ENCODE measurements around the gene FAM50B.

The FAM50B gene

DNA sequence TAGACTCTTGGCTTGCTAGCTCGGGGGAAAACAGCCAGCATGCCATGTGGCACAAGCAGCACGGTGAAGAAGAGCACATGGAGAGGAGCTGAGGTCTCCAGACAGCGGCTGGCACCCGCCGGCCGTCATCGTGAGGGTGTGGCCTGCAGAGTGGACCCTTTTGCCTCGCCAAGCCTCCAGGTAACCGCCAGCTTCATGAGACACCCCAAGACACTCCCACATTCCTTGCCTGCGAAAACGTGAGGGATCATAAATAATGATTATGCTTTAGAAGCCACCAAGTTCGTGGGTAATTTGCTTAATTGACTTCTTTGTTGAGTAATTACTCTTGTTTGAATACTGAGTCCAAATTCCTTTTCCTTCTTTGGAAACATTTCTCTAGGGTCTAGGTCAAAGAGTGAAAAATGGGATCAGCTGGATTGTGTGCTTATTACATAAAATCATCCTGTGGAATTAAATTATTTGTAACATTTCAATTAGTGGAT is 23.2 kb downstream of the FAM50B start:
- no peak for DNase-seq (ENCODE audit: low read depth, low spot score)

DNA sequence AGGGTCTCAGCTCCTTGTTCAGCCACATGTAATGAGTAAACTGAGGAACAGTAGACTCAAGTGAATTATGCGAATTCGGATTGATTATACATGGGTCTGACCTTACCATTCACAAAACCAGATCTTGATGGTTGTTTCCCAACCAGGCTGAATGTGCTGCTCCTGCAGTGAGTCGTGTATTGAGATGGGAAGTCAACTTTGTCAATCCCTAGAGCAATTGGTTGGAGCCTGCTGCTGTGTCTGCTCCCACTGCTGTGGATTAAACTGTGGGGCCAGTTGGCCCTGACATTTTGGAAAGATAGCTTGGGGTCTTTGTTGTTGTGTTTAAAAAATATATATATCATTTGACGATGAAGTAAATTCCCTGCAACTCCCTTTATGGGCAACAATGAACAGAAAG is 23.9 kb downstream of the FAM50B start:
- DNase-seq (ENCODE audit: low read depth, low spot score), result no peak

DNA sequence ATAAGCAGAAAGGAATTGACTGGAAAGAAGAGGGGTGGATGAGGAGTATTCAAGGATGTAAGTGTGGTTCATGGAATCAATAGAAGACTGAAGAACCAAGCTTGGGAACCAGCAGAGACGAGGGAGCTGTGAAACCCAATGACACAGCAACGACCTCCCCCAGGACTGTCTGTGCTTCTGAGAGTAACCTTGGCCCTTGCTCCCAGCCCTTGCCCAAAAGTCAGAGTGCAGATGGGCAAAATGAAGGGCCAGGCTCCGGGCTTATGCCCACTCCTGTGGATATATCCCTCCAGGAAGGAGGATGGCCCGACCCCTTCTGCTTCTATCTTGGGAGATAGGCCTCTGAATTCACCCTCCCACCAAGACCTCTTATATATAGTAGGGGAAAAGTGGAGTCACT is 24.9 kb downstream of the FAM50B start:
- DNase-seq (ENCODE audit: low read depth, low spot score), result no peak

DNA sequence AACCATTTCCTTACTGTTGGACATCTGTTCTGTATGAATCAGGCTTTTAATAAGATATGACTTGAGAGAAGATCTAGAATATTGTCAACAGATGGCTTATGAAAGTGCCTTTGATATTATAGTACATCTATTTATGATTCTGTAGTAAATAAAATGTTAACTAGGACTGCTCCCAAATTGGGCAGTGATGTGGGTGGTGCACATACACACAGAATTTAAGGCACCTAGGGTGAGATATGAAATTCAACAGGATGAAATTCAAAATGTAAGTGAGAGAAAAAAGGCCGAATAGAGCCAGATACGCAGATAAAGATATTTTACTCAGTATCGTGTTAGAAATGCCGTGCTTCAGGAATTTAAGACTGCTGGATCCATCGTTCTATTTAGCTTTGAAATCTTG is 26.3 kb downstream of the FAM50B start:
- no peak for DNase-seq (ENCODE audit: low read depth, low spot score)

DNA sequence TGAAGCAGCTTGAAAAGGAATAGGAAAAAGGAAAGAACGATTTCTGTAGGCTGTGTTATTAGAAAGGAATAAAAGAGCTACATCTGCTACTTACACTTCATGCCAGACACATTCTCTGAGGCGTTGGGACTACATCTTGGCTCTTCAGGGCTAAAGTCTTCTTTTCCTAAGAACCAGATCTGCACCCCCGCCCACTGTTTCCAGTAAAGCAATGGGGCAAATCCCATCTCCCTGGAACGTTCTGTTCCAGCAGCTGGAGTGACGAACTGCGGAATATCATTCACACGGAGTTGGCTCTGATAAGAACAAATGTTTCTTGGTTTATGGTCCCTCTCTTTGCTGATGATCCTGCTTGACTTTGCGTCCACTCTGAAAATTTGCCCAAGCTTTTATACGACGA is 26.9 kb downstream of the FAM50B start:
- DNase-seq (ENCODE audit: low read depth, low spot score), result no peak

DNA sequence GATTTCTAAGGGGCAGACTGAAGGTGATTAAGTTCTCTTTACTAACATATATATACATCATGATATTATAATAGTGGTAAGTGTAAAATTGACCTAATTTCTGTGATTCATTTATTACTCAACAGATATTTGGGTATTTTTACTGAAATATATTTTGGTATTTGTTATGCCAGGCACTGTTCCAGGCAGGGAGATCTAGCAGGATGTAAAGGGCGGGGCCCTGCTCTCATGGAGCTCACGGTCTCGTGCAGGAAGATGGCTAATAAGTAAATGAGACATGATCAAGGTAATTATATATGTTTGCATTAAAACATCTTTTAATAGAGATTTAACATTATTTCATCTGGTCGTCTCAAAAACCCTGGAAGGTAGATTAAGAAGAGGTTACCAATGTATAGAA is 27.7 kb downstream of the FAM50B start:
- no peak for DNase-seq (ENCODE audit: low read depth, low spot score)

DNA sequence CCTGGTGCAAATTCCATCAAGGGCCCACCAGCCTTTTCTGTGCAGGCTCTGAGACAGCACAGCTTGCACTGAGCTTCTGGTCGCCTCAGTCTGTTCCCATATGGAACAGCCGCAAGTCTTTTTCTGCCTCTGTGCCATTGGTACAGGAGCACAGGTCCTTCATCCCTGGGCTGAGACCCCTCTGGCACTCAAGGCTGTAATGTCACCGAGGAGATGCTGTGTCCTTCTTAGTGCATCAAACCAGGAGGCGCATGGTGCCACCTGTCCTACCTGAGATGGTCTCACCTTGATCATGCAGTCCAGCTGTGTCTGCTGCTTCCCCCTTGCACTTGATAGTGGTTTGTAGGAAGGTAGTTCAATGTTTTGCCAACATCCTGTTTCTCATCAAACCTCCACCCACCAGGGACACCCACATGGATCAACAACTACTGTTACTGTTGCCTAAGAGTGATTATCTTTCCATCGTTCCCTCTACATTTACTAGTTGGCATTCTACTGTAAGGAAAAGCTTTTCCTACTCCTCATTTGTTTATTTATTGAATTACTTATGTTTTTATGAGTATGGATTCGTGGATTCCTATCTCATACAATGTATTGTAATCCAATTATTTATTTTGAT is 29.0 kb downstream of the FAM50B start:
- no peak for DNase-seq (ENCODE audit: low read depth, low spot score)

DNA sequence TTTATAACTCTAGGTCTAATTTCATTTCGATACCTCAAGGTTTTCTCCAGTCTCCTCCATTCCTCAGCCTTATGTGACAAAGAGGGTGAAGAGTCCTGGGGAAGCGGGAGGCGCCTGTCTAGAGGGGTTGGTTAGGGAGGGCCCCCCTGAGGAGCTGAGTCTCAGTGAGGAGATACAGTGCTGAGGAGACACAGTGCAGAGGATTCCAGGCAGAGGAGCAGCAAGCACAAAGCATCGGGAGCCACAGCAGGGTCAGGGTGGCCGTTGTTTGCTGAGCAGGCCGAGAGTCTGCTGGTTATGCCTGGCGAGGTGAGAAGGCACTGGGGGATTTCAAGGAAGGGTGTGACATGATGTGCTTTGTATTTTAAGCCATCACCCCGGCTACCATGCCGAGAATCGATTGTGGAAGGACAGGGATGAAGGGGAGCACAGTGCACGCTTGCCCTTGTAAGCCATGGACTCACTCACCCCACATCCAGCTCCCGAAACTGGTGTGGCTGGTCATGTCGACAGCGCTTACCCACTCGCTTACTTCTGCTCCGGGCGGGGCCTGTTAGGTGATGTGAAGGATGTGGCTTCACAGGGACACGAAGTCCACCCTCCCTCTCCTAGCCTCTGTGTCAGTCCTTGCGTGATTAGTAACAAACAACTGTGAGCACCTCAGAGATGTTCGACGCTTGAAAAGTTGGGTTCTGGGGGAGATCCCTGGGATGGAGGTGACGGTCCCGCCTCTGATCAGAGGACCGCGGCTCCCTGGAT is 30.2 kb downstream of the FAM50B start:
- no peak for DNase-seq (ENCODE audit: low read depth, low spot score)

DNA sequence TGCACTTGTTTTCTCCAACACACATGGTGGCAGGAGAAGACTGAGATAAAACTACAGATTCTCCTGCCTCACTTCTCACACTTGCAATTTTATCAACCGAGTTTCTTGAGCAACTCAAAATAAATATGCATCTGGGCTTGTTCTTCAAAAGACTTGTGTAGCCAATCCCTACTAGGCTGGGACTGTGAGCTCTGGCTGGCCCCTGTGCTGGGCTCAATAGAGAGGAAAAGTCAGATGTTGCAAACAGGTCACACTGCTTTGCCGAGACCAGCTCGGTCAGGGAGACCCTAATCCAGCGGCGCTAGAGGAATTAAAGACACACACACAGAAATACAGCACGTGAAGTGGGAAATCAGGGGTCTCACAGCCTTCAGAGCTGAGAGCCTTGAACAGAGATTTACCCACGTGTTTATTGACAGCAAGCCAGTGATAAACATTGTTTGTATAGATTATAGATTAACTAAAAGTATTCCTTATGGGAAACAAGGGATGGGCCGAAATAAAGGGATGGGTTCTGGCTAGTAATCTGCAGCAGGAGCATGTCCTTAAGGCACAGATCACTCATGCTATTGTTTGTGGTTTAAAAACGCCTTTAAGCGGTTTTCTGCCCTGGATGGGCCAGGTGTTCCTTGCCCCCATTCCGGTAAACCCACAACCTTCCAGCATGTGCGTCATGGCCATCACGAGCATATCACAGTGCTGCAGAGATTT is 32.7 kb downstream of the FAM50B start:
- DNase-seq (ENCODE audit: low read depth, low spot score), result no peak

DNA sequence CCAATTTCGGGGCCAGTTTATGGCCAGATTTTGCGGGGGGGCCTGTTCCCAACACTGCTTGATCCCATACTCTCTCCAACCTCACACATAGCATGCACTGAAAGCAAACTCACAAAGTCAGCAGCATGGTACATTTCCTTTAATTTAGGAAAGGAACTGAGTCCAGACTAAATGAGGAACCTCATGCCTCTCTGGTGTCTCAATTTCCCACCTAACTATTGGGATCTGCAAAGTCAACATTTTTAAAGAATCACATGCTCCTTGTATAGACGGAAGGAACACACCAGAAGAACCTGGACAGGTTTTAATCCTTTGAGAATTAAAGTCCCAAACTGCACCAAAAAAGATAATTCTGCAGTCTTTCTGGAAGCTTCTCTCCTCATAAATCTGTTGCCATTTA is 33.3 kb downstream of the FAM50B start:
- no peak for DNase-seq (ENCODE audit: low read depth, low spot score)

DNA sequence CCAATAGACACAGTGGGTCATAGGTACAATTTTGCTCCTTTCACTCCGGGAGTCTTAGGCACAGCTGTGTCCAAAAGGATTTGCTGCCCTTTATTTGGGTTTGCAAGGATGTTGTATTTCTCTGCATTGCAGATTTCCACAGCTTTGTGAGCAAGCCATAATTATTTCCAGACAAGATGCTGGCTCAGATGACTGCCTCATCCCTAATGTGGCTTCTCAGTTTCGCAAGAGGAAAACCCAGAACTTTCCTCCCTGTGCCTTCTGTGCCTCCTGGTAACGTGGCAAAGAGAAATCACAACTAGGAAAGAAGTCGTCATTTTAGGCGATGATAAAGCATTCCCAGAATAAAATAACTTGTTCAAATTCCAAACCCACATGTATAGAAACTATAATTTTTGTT is 33.7 kb downstream of the FAM50B start:
- no peak for DNase-seq (ENCODE audit: low read depth, low spot score)

DNA sequence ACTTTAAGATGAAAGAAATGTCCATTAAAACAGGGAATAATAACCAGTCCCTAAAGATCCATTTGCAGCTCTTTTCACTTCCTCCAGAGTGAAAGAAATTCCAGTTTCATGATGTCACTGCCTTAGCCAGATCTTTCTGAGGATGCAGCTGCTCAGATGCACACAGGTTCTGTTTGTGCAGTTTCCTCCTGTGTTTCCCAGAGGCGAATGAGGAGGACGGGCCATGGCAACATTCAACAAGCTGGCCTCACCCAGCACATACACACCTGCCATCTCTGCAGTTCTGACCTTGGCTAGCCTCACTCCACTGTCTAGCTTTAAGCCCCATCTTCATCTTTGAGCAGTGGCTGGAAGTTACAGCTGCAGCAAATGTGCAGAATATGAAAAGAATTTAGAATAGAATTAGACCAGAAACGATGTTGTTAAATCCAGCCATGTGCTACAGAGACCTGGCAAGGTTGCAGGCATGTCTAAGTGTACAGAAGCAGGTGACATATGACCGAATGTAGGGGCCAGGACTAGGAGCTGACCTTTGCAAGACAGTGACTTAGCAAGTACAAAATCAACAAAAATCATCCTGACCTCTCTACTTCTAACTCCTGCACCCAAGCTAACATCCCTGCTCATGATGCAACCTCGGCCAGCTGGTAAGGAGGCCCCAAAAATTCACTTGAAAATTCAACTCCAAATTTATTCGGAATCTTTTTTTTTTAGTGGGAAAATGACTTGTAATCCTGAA is 35.0 kb downstream of the FAM50B start:
- DNase-seq (ENCODE audit: low read depth, low spot score), result peak; percentile 69

DNA sequence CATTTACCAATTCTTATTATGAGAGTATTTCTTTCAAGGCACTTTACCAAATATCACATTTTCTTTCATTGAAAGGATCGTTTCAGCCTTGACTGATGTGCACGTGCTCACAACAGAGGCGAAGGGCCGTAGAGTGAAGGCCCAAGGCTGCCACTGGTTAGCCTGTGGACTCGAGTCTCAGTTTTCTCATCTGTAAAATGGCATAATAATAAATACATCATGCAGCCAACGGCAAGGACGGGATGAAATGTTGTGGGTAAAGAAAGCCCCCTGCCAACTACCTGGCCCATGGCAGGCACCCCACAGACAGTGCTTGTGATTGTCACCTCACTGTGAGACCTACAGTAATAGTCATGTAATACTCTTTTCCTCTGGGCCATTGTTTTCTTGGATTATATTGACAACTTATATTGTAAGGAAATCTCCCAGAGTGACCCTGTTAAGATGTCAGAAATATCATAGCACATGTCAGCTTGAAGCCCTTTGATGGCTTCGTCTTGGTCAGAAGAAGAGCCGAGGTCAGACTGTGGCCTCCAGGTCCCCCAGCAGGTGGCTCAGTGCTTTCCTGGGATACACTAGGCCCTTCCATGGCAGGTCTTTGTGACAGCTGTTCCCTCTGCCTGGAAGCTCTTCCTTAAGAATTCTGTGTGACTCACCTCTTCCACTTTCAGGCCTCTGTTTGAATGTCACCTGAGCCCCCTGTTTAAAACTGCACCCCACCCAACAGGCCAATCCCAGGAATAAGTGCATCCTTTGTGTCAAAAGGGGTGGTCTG is 36.3 kb downstream of the FAM50B start:
- DNase-seq (ENCODE audit: low read depth, low spot score), result no peak

DNA sequence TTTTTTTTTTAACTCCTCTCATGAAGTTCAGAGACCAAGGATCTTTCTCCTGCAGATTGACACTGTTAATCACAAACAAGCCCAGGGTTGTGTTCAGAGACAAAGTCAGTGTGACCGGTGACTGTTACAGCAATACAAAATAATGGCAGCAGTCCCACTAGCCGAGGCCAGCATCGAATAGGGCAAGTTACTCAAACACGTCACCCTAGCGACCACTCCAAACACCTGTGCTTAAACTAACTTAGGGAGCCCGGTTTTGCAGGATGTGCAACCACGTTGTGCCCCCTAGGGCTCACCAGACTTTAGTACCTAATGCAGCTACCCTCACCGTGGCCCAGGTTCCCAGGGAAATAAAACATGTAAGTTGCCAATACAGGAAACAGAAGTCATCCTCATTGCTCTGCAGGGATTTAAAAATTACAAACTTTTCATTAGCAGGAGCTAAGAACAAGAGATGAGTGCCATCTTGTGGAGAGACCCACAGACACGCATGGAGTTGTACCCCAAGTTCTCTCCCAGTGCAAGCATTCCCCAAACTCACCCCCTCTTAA is 38.1 kb downstream of the FAM50B start:
- peak; percentile 35 for DNase-seq (ENCODE audit: low read depth, low spot score)

DNA sequence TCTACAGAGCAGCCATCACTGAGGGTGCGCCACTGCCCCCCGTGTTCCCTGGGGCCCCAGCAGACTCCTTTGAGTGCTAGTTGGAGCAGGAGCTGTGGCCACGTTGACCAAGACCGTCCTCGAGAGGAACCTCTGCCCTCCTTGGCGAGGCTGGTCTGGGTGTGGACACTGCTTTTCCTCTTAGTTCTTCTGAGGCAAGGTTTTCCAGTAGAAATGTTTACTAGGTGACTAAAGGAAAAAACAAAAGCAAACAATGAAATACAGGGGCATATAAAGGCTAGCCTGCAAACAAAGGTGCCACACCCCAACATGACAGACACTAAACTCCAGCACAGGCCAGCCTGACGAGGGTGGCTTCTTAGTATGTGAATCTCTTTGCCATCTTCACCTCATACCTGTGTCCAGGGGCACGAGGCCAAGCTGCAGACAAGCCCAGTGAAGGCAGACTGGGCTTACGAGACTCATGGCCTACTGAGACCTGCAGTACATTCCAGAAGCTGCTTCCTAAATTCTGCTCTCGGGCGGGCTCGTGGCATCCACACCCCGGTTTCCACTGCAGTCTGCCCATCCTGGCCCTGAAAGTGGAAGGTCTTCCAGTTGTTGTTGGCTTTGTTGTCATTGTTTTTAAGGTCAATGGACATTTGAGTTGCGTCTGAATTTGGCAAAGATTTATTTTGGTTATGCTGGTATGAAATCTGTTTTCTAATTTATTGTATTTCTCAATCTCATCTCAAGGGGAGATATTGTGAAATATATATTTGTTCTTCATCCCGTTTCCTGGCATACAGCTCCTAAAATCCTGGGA is 39.2 kb downstream of the FAM50B start:
- DNase-seq (ENCODE audit: low read depth, low spot score), result no peak

DNA sequence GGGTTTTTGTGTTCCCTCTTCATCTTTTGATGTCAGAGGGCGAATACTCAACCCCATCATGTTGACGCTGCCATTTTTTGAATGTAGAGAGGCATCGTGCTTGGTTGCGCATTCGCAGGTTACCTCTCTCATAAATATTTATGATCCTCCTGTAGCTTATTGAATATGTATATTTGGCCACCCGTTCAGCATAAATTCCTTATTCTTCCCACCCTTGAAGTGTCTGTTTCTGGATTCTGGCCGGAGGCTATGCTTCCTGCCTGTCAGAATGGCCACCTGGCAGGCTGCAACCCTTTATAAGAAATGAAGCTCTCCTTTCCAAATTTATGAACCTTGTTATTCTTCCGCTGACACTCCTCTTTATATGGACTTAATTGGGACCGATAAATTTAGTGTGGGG is 40.9 kb downstream of the FAM50B start:
- no peak for DNase-seq (ENCODE audit: low read depth, low spot score)

DNA sequence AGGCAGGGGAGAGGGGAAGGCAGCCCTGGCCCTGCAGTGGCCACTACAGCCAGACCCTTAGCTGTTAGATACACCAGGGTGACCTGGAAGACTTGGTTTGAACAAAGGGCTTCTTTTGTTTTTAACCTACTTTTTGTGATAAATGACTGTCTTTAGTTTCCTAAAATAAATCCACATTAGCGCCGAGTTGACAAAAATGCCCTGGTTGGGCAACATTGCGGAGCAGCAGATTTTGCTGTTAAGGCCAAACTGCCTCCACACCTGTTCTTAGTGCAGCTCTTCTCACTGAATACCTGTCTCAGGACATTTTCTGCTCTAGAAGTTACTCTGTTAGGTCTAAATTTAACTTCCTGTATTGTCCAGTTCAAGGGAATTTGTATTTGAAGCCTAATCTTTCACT is 42.7 kb downstream of the FAM50B start:
- no peak for DNase-seq (ENCODE audit: low read depth, low spot score)

DNA sequence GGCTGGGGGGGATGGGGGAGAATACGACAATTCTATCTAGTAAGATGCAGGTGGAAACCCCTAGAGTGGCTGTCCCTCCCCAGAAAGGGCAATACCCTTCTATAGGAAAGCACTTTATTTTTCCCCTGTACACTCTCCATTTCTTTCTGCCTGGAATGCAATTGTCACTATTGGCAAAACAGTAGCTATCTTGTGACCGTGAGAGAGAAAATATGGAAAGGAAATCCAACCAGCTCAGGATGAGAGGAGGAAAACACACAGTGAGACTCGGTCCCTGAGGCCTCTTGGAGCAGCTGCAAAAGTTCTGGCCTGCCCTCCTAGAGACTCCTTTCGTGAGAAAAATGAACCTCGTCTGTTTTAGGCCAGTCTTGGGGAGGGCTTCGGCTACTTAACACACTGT is 43.4 kb downstream of the FAM50B start:
- DNase-seq (ENCODE audit: low read depth, low spot score), result no peak

DNA sequence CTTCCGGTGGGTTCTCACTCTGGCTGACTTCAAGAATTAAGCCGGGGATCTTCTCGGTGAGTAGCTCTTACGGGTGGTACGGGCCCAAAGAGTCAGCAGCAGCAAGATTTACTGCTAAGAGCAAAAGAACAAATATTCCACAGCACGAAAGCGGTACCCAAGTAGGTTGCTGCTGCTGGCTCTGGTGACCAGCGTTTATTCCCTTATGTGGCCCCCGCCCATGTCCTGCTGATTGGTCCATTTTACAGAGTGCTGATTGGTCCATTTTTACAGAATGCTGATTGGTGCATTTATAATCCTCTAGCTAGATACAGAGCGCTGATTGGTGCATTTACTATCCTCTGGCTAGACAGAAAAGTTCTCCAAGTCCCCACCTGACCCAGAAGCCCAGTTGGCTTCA is 44.3 kb downstream of the FAM50B start:
- DNase-seq (ENCODE audit: low read depth, low spot score), result no peak

DNA sequence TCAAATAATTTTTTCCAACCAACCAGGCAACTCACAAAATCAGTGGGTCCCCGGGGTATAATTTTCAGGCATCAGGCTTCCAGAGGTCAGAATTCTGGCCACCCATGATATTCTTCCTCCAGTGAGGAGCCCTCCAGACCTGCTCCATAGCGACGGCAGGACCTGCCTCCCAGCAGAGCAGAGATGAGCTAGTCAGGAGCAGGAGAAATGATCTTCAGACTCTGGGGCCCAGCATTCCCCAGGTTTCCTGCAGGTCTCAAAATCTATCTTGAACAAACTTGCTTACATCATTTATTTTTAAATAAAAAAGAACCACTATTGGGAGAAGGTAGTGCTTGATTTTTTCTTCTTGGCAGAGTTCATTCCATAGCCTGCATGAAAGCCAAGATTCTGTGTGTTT is 44.7 kb downstream of the FAM50B start:
- no peak for DNase-seq (ENCODE audit: low read depth, low spot score)
